Measurements from ENCODE around the gene TMEM109.

TMEM109 gene

DNA sequence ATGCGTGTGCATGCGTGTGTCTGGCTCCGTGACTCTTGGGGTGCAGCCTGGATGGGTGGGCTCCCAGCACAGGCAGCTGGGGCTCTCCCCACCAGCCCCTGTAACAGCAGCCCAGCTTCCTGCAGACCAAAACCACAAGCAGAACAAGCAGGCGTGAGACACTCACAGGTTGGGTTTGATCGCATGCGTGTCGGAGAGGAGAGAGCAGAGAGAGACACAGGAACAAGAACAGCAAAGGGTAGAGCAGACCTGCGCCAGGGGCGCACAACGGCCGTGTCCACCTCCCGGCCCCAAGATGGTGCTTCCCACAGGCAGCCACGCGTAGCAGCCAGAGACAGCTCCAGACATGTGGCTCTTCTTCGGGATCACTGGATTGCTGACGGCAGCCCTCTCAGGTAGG is 57.6 kb downstream of the TMEM109 start, which contains the start of gene CD6:
TSS of gene CD6 (plus strand) at position 161 of the 400 bp plus-strand sequence. CDS start at position 347, 186 bp downstream.
- Histone ChIP-seq H3K9ac (ENCODE audit: insufficient read length, low read depth) (no peak within 1 kb of the TSS), H3K9me3 (ENCODE audit: insufficient read depth, low read length) (peaks cover 7% of the 10 kb centered on the region; the same call in 1 of the 2 replicates), H3K4me1 (ENCODE audit: insufficient read depth, insufficient read length) (no peaks in the 10 kb centered on the region), H3K4me3 (ENCODE audit: insufficient read length, low read depth) (no peak within 1 kb of the TSS), H3K27me3 (ENCODE audit: insufficient read depth, insufficient read length) (peaks cover 6% of the 10 kb centered on the region), H3K36me3 (ENCODE audit: insufficient read depth, insufficient read length, low read length) (no peaks in the 10 kb centered on the region)
- no peak for DNase-seq (ENCODE audit: low read depth, low spot score)
- TF ChIP-seq ZNF274 (IDR thresholded peaks at IDR 0.05; ENCODE audit: low read depth, low read length) (no peak), SUZ12 (IDR thresholded peaks at IDR 0.05; ENCODE audit: extremely low read depth, insufficient read depth, insufficient read length) (no peak), YY1 (IDR thresholded peaks at IDR 0.05; ENCODE audit: insufficient read depth, insufficient read length) (no peak)

DNA sequence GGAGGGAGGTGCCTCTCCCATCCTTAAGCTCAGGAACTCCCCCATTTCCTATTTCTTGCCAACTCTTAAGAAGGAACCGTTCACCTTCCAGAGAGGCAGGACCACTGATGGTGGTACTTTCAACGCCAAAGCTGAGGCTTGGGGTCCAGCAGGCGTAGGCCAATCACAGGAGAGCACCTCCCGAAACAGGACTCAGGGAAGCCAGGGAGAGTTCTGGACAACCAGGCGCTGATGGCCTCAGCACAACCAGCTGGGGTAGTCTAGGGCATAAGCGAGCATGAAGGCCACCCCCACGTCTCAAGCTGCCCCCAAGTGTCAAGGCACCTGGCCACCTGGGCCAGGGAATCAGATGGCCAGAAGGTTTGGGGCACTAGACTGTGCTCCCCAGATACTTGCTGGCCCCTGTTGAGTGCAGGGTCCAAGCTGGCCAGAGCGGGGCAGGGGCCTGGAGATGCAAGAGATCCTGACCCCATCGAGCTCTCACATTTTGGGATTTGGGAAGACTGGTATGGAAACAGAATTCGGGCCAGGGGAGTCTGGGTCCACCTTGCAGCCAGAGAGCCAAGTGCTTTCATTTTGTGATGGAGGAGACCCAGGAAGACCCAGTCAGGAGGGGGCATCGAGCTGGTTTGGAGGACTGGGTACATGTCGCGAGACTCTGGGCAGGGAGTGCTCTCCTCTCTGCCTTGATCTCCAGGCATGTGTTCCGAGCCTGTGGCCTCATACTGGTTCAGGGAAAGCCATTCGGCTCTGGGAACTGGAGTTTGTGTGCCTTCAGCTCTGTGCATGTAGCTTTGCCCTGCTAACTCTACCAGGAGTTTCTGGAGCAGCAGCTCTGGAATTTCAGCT is 58.4 kb downstream of the TMEM109 start:
- no peak overlapping the region for H3K4me3 ChIP-seq (ENCODE audit: insufficient read length, low read depth)
- no peaks in the 10 kb centered on the region for H3K36me3 ChIP-seq (ENCODE audit: insufficient read depth, insufficient read length, low read length)
- no peak overlapping the region for H3K9ac ChIP-seq (ENCODE audit: insufficient read length, low read depth)
- TF ChIP-seq SUZ12 (IDR thresholded peaks at IDR 0.05; ENCODE audit: extremely low read depth, insufficient read depth, insufficient read length), result no peak
- TF ChIP-seq ZNF274 (IDR thresholded peaks at IDR 0.05; ENCODE audit: low read depth, low read length), result no peak
- no peak for TF ChIP-seq YY1 (IDR thresholded peaks at IDR 0.05; ENCODE audit: insufficient read depth, insufficient read length)
- DNase-seq (ENCODE audit: low read depth, low spot score), result no peak
- no peaks in the 10 kb centered on the region for H3K4me1 ChIP-seq (ENCODE audit: insufficient read depth, insufficient read length)
- peaks cover 7% of the 10 kb centered on the region; the same call in 1 of the 2 replicates for H3K9me3 ChIP-seq (ENCODE audit: insufficient read depth, low read length)
- peaks cover 6% of the 10 kb centered on the region for H3K27me3 ChIP-seq (ENCODE audit: insufficient read depth, insufficient read length)
